HEK293T (cell line): ENCODE data around the gene RGL1.

Experiments
- ARNT ChIP-seq: fragments of 450-650 bp; IDR thresholded peaks from 2 replicates; pipeline ENCODE4 v1.6.1; 2017; ENCODE audit warnings: mild to moderate bottlenecking
- ELF4 ChIP-seq: fragments of 450-650 bp; IDR thresholded peaks from 2 replicates; pipeline ENCODE4 v1.6.1; 2017; ENCODE audit warnings: antibody characterized with exemption
- FOXA1 ChIP-seq: fragments of 450-650 bp; IDR thresholded peaks from 2 replicates; pipeline ENCODE4 v1.6.1; 2016; ENCODE audit warnings: mild to moderate bottlenecking
- FOXK2 ChIP-seq: fragments of 450-650 bp; IDR thresholded peaks from 2 replicates; pipeline ENCODE4 v1.6.1; 2016; ENCODE audit warnings: mild to moderate bottlenecking
- L3MBTL2 ChIP-seq: fragments of 450-650 bp; conservative IDR thresholded peaks from 2 replicates; pipeline ENCODE4 v1.6.1; 2016; ENCODE audit warnings: mild to moderate bottlenecking
- SP1 ChIP-seq: fragments of 450-650 bp; IDR thresholded peaks from 2 replicates; pipeline ENCODE4 v1.6.1; 2017
- ZNF384 ChIP-seq: fragments of 450-650 bp; IDR thresholded peaks from 2 replicates; pipeline ENCODE4 v1.6.1; 2016

- no peak for TF ChIP-seq FOXA1
- no peak for TF ChIP-seq SP1
- TF ChIP-seq L3MBTL2: no peak
- no peak for TF ChIP-seq ELF4
- TF ChIP-seq FOXK2: no peak
- no peak for TF ChIP-seq ARNT
- TF ChIP-seq ZNF384: no peak
These were observed 152.4 kb downstream of the RGL1 start for GRCh38 chr1:183957216-183957830.
